SH-SY5Y (cell line): ENCODE results near the gene VWC2L.

Experiments
- GATA2 ChIP-seq: IDR thresholded peaks from 2 replicates; pipeline ENCODE4 v1.6.1; 2011; ENCODE audit warnings: mild to moderate bottlenecking, low read depth, low read length
- GATA3 ChIP-seq: IDR thresholded peaks from 2 replicates; pipeline ENCODE4 v1.6.1; 2011; ENCODE audit warnings: low read depth, mild to moderate bottlenecking, low read length, moderate library complexity

GRCh38 chr2:214587442-214587841 lies 176.6 kb downstream of the VWC2L start:
- no peak for TF ChIP-seq GATA2
- TF ChIP-seq GATA3: no peak
